CD4-positive, alpha-beta memory T cell (primary cell): ENCODE results near the gene TMEM88. TPM values are rescaled to one million over a fixed set of nuclear protein-coding genes. Genes with fewer than 3 reads are reported as not detected.

ENCODE experiments used
- CTCF ChIA-PET: fragments of 350-600 bp; sonication (Branson Sonifier 250); formaldehyde crosslinking; loops from one replicate; lab custom pipeline; 2021; ENCODE audit warnings: inconsistent platforms; ENCODE audit not compliant: partially characterized antibody; lab: Charles Lee
- POLR2A ChIA-PET: fragments of 350-600 bp; sonication (Branson Sonifier 250); formaldehyde crosslinking; loops from one replicate; lab custom pipeline; 2021; ENCODE audit not compliant: partially characterized antibody; lab: Charles Lee
- DNase-seq, 5 donors: peaks; one replicate each; pipeline versions ENCODE4 v3.0.0 to v3.0.0-alpha.2; 2020 to 2022; ENCODE audit warnings: mixed read lengths in 1 of 5
- H3K27ac ChIP-seq: one replicate; pipeline ENCODE4 v1.7.0; 2013; ENCODE audit warnings: low read depth, low read length
- H3K27me3 ChIP-seq: 2 replicates; pipeline ENCODE4 v1.7.0; 2013; ENCODE audit warnings: mild to moderate bottlenecking, low read length, moderate library complexity; ENCODE audit not compliant: insufficient read depth
- H3K36me3 ChIP-seq: 2 replicates; pipeline ENCODE4 v1.7.0; 2013; ENCODE audit warnings: mild to moderate bottlenecking, low read length, moderate library complexity; ENCODE audit not compliant: insufficient read depth
- H3K4me1 ChIP-seq: 2 replicates; pipeline ENCODE4 v1.7.0; 2013; ENCODE audit warnings: mild to moderate bottlenecking, low read length, moderate library complexity; ENCODE audit not compliant: insufficient read depth
- H3K4me3 ChIP-seq, 2 donors: one replicate each; pipeline ENCODE4 v1.7.0; 2013; ENCODE audit warnings: low read length in 2 of 2, mild to moderate bottlenecking in 1 of 2
- H3K9me3 ChIP-seq, 2 donors: one replicate each; pipeline ENCODE4 v1.7.0; 2013; ENCODE audit warnings: low read length in 2 of 2, control low read depth in 1 of 2; ENCODE audit not compliant: control insufficient read depth in 1 of 2
- H3K27ac Mint-ChIP-seq, 7 donors: one replicate each; pipeline ENCODE4 v1.8.0; 2020 to 2021; ENCODE audit warnings: mixed read lengths in 7 of 7, mild to moderate bottlenecking in 6 of 7, inconsistent platforms in 3 of 7, moderate library complexity in 3 of 7
- H3K27me3 Mint-ChIP-seq, 2 donors: one replicate each; pipeline ENCODE4 v1.8.0; 2020 to 2021; ENCODE audit warnings: mixed read lengths in 2 of 2
- H3K36me3 Mint-ChIP-seq, 2 donors: one replicate each; pipeline ENCODE4 v1.8.0; 2020 to 2021; ENCODE audit warnings: mixed read lengths in 2 of 2, inconsistent platforms in 1 of 2, mild to moderate bottlenecking in 1 of 2
- H3K4me1 Mint-ChIP-seq, 4 donors: one replicate each; pipeline ENCODE4 v1.8.0; 2020 to 2021; ENCODE audit warnings: mixed read lengths in 4 of 4, mild to moderate bottlenecking in 1 of 4
- H3K4me3 Mint-ChIP-seq, 8 donors: one replicate each; pipeline ENCODE4 v1.8.0; 2020 to 2021; ENCODE audit warnings: mixed read lengths in 8 of 8, mild to moderate bottlenecking in 7 of 8, moderate library complexity in 6 of 8, inconsistent platforms in 3 of 8
- H3K9me3 Mint-ChIP-seq, 8 donors: one replicate each; pipeline ENCODE4 v1.8.0; 2020 to 2021; ENCODE audit warnings: mixed read lengths in 8 of 8, mild to moderate bottlenecking in 5 of 8, inconsistent platforms in 3 of 8, moderate library complexity in 1 of 8
- intact Hi-C: fragments of 100-400 bp; cut with micrococcal nuclease; formaldehyde crosslinking; loops from one replicate; pipeline ENCODE4 v1.15.1; 2023
- polyA plus RNA-seq, 2 donors: library from polyadenylated mRNA; unstranded; fragments of 300-500 nt; fragmentation: Illumina TruSeq; gene quantifications; one replicate each; pipeline ENCODE4 v1.2.3, GENCODE V29; 2021
- total RNA-seq, 2 experiments: library from RNA; stranded (reverse); gene quantifications; one replicate each; pipeline ENCODE4 v1.2.3, GENCODE V29; 2021

Gene TMEM88
- total and polyA plus RNA-seq, 4 experiments from 2014 or later: 6.2 to 7.9 TPM; not detected in 2

DNA sequence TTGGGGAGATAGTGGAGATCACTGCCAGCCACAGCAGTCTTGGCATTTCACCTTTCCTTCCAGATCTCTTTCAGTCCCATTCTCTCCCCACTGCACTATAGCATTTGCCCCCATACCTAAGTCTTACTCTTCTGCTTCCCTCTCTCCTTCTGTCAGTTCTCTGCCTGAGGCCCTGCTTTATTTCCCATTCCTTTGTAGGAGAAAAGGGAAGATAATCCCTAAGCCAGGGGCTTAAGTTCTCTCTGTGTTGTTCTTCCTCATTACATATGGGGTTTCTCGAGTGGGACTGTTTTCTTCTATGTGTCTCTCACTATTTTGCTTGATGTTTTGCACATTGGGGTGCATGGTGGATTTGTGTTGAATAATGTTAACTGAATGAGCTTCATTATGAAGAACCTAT lies 14.4 kb upstream of the TMEM88 start:
- Histone ChIP-seq H3K27me3 (no peaks in the 10 kb centered on the region), H3K9me3 (no peaks in the 10 kb centered on the region), H3K27ac (peak overlapping the region; percentile 99), H3K36me3 (no peaks in the 10 kb centered on the region), H3K4me1 (peaks cover 62% of the 10 kb centered on the region), H3K4me3 (no peak overlapping the region)
- peaks cover 45 to 85% (median 62%) of the 10 kb centered on the region in 4 donors for H3K4me1 Mint-ChIP-seq
- peak overlapping the region in 7 of 8 donors; percentile 62 to 98 (median 88) for H3K4me3 Mint-ChIP-seq
- no peak for DNase-seq
- H3K36me3 Mint-ChIP-seq: peaks cover 0 to 45% of the 10 kb centered on the region in 2 donors
- peaks cover 0 to 1% (median 0%) of the 10 kb centered on the region in 8 donors for H3K9me3 Mint-ChIP-seq
- ChIA-PET POLR2A (interaction anchor here (4.3 to 4.5 kb wide), 2 partner anchors 10 to 17 kb away, joined by 23 to 45 read pairs; partner anchors contain the start of genes CYB5D1, NAA38 and TMEM88), CTCF (interaction anchor here (0.6 to 1.4 kb wide), 5 partner anchors 9 to 26 kb away, joined by 3 to 6 read pairs (median 4); no protein-coding TSS in a partner anchor)
- peak overlapping the region; percentile 99 to 100 (median 100) for H3K27ac Mint-ChIP-seq
- H3K27me3 Mint-ChIP-seq: peaks cover 0 to 3% of the 10 kb centered on the region in 2 donors
- intact Hi-C loops: loop anchor here (5.0 to 10.0 kb wide), 3 partner anchors 153 to 606 kb away; partner anchors contain the start of genes CTC1, DVL2, PFAS and PHF23

GRCh38 chr17:7840875-7841274 lies 14.0 kb upstream of the TMEM88 start:
- Histone ChIP-seq H3K27ac (peak overlapping the region; percentile 99), H3K4me1 (peaks cover 63% of the 10 kb centered on the region), H3K4me3 (peak overlapping the region in 1 of 2 donors; percentile 92), H3K36me3 (no peaks in the 10 kb centered on the region), H3K9me3 (no peaks in the 10 kb centered on the region), H3K27me3 (no peaks in the 10 kb centered on the region)
- H3K9me3 Mint-ChIP-seq: peaks cover 0 to 1% (median 0%) of the 10 kb centered on the region in 8 donors
- CTCF ChIA-PET: interaction anchor here (0.6 to 1.4 kb wide), 5 partner anchors 9 to 25 kb away, joined by 3 to 6 read pairs (median 4); no protein-coding TSS in a partner anchor
- H3K36me3 Mint-ChIP-seq: peaks cover 0 to 47% of the 10 kb centered on the region in 2 donors
- POLR2A ChIA-PET: interaction anchor here (4.3 to 13.6 kb wide), 3 partner anchors 6 to 17 kb away, joined by 23 to 238 read pairs (median 45); partner anchors contain the start of genes CYB5D1, KDM6B, NAA38 and TMEM88
- no peak for DNase-seq
- H3K27me3 Mint-ChIP-seq: peaks cover 0 to 3% of the 10 kb centered on the region in 2 donors
- peak overlapping the region; percentile 99 to 100 (median 100) for H3K27ac Mint-ChIP-seq
- intact Hi-C loops: loop anchor here (5.0 to 10.0 kb wide), 3 partner anchors 154 to 606 kb away; partner anchors contain the start of genes CTC1, DVL2, PFAS and PHF23
- H3K4me3 Mint-ChIP-seq: peak overlapping the region; percentile 79 to 98 (median 90)
- H3K4me1 Mint-ChIP-seq: peaks cover 47 to 84% (median 65%) of the 10 kb centered on the region in 4 donors

DNA sequence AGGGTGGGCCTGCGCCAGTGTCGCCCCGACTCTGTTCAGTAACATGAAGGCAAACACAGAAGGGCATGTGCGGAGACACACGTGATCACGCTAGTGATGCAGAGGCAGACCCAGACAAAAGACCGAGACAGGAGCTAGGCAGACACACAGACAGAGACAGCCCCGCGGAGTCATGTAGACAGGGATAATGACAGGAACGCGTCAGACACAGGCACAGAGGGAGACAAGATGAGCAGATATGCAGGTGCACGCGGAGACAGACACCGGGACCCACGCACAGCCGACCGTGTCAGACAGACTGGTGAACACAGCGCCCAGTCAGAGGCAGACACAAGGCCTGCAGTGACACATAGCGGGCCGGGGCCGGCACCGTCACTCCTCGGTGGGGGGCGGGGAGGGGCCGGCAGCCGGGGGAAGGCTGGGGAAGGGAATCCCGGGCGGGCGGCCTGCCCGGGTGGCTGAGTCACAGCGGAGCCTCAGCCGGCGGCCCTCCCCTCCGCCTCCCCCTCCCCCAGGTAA lies 13.4 kb upstream of the TMEM88 start:
- peaks cover 2% of the 10 kb centered on the region for H3K36me3 ChIP-seq
- peaks cover 57% of the 10 kb centered on the region for H3K4me1 ChIP-seq
- Mint-ChIP-seq H3K27me3 (peaks cover 0 to 3% of the 10 kb centered on the region in 2 donors), H3K36me3 (peaks cover 0 to 48% of the 10 kb centered on the region in 2 donors), H3K4me1 (peaks cover 44 to 78% (median 62%) of the 10 kb centered on the region in 4 donors), H3K4me3 (peak overlapping the region; percentile 92 to 99 (median 97)), H3K9me3 (peaks cover 0 to 1% (median 0%) of the 10 kb centered on the region in 8 donors), H3K27ac (peak overlapping the region; percentile 99 to 100 (median 100))
- H3K27me3 ChIP-seq: no peaks in the 10 kb centered on the region
- ChIA-PET POLR2A (interaction anchor here (0.6 to 13.6 kb wide), 8 partner anchors 7 to 385 kb away, joined by 3 to 238 read pairs (median 4); partner anchors contain the start of genes ATP1B2, CYB5D1, KDM6B and NAA38), CTCF (interaction anchor here (1.0 to 1.4 kb wide), 3 partner anchors 10 to 25 kb away, joined by 4 to 6 read pairs (median 4); no protein-coding TSS in a partner anchor)
- peak overlapping the region in 1 of 2 donors; percentile 92 for H3K4me3 ChIP-seq
- intact Hi-C loops: loop anchor here (5.0 to 10.0 kb wide), 3 partner anchors 154 to 607 kb away; partner anchors contain the start of genes CTC1, DVL2, PFAS and PHF23
- H3K27ac ChIP-seq: peak overlapping the region; percentile 99
- DNase-seq: peak in 4 of 5 donors; percentile 82 to 100 (median 82)
- H3K9me3 ChIP-seq: no peaks in the 10 kb centered on the region

DNA sequence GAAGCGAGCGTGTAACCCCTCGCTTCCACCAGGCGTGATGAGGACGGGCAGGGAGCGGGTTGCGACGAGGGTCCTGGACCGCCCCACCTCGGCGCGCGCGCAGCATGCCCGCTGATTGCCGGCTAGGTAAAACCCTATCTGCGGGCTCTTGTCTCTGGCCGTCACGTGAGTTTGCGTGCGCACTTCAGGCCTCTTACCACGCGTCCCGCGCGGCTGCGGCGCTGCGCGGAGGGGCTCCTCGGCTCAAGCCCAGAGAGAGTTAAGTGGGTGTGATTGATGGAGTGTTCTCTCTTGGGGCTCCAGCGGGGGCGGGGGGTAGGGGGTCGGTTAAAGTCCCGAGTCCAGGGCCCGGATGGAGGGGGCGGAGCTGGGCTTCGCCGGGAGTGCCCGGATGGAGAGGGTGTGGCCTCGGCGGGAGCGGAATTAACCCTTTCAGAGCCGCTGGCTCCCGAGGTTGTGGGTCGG lies 12.9 kb upstream of the TMEM88 start:
- Histone ChIP-seq H3K9me3 (no peaks in the 10 kb centered on the region), H3K27me3 (no peaks in the 10 kb centered on the region), H3K4me3 (peak overlapping the region; percentile 86 to 92), H3K36me3 (peaks cover 3% of the 10 kb centered on the region), H3K27ac (peak overlapping the region; percentile 99), H3K4me1 (peaks cover 52% of the 10 kb centered on the region)
- ChIA-PET POLR2A (interaction anchor here (0.6 to 13.6 kb wide), 11 partner anchors 7 to 386 kb away, joined by 3 to 238 read pairs (median 4); partner anchors contain the start of genes ATP1B2, CYB5D1, KDM6B and NAA38), CTCF (interaction anchor here (1.0 to 2.2 kb wide), 2 partner anchors 8 to 19 kb away, joined by 4 to 13 read pairs; partner anchors contain the start of gene KDM6B)
- H3K9me3 Mint-ChIP-seq: peaks cover 0 to 1% (median 0%) of the 10 kb centered on the region in 8 donors
- H3K27me3 Mint-ChIP-seq: peaks cover 0 to 3% of the 10 kb centered on the region in 2 donors
- peak overlapping the region; percentile 92 to 99 (median 97) for H3K4me3 Mint-ChIP-seq
- intact Hi-C loops: loop anchor here (1.0 to 10.0 kb wide), 6 partner anchors 8 to 607 kb away; partner anchors contain the start of genes CTC1, DVL2, KDM6B and NAA38
- H3K36me3 Mint-ChIP-seq: peaks cover 0 to 52% of the 10 kb centered on the region in 2 donors
- H3K27ac Mint-ChIP-seq: peak overlapping the region; percentile 99 to 100 (median 100)
- H3K4me1 Mint-ChIP-seq: peaks cover 39 to 73% (median 57%) of the 10 kb centered on the region in 4 donors
- DNase-seq: peak in 3 of 5 donors; percentile 82 to 86 (median 85)

DNA sequence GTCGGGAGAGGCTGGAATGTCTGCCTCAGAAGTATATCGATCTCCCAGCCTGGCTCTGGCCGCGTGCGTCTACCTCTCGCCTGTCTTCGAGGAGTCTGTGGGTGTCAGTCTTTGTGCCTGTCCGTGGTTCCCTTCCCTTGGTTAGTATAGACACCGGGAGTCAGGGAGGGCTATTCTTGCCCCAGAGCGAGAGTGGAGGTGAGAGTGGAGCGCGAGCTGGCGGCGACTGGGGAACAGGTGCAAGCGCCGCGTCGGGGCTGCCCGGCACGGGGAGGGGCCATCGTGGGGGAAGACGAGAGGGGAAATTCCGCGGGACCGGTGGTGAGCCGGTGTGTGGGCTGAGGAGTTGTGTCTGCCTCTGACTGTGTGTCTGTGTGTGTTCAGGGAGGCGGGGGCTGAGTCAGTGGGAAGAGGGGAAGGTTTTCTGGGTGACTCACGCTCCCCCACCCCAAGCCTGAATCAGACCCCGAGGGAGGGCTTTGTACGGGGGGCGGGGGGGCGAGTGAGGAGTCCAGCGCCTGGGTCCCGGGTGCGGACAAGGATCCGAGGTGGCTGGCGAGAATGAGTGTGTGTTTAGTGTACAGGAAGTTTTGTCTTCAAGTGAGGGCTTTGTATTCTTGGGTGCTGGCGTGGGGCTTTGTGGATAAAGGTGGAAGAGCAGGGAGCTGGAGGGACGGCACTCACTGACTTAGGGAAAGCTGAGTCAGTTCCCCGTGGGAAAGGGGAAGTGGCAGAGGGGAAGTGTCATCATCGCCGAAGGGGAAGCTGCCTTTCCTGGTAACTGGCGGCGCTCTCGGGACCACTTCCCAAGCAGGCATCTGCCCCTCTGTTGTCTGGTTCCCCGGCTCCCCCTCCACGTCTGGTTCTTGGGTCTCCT lies 12.2 kb upstream of the TMEM88 start:
- CTCF ChIA-PET: interaction anchor here (1.0 to 2.2 kb wide), 2 partner anchors 9 to 20 kb away, joined by 4 to 13 read pairs; partner anchors contain the start of gene KDM6B
- peaks cover 46% of the 10 kb centered on the region for H3K4me1 ChIP-seq
- Mint-ChIP-seq H3K36me3 (peaks cover 0 to 57% of the 10 kb centered on the region in 2 donors), H3K27me3 (peaks cover 0 to 3% of the 10 kb centered on the region in 2 donors), H3K4me1 (peaks cover 32 to 67% (median 50%) of the 10 kb centered on the region in 4 donors), H3K27ac (peak overlapping the region; percentile 99 to 100 (median 100)), H3K4me3 (peak overlapping the region; percentile 92 to 99 (median 97)), H3K9me3 (peaks cover 0 to 1% (median 0%) of the 10 kb centered on the region in 8 donors)
- no peaks in the 10 kb centered on the region for H3K27me3 ChIP-seq
- peaks cover 3% of the 10 kb centered on the region for H3K36me3 ChIP-seq
- H3K27ac ChIP-seq: peak overlapping the region; percentile 99
- peak; percentile 94 to 99 (median 95) for DNase-seq
- H3K9me3 ChIP-seq: no peaks in the 10 kb centered on the region
- POLR2A ChIA-PET: interaction anchor here (0.6 to 13.6 kb wide), 15 partner anchors 8 to 387 kb away, joined by 3 to 238 read pairs (median 4); partner anchors contain the start of genes ATP1B2, CYB5D1, KDM6B and NAA38
- intact Hi-C loops: loop anchor here (1.0 to 10.0 kb wide), 7 partner anchors 8 to 608 kb away; partner anchors contain the start of genes CTC1, DVL2, KDM6B and NAA38
- peak overlapping the region; percentile 86 to 92 for H3K4me3 ChIP-seq

- Mint-ChIP-seq H3K4me1 (peaks cover 30 to 63% (median 47%) of the 10 kb centered on the region in 4 donors), H3K36me3 (peaks cover under 1 to 58% of the 10 kb centered on the region in 2 donors), H3K27me3 (peaks cover 0 to 3% of the 10 kb centered on the region in 2 donors), H3K27ac (peak overlapping the region; percentile 99 to 100 (median 100)), H3K9me3 (peaks cover 0 to 1% (median 0%) of the 10 kb centered on the region in 8 donors), H3K4me3 (peak overlapping the region; percentile 92 to 99 (median 97))
- peak overlapping the region; percentile 99 for H3K27ac ChIP-seq
- CTCF ChIA-PET: interaction anchor here (2.2 kb wide), 1 partner anchor 9 kb away, joined by 13 read pairs; the partner anchor contains the start of gene KDM6B
- no peaks in the 10 kb centered on the region for H3K27me3 ChIP-seq
- peak in 1 of 5 donors; percentile 81 for DNase-seq
- H3K36me3 ChIP-seq: peaks cover 5% of the 10 kb centered on the region
- intact Hi-C loops: loop anchor here (1.0 to 10.0 kb wide), 5 partner anchors 8 to 608 kb away; partner anchors contain the start of genes CTC1, DVL2, PFAS and PHF23
- POLR2A ChIA-PET: interaction anchor here (0.7 to 13.6 kb wide), 8 partner anchors 8 to 276 kb away, joined by 3 to 238 read pairs (median 10); partner anchors contain the start of genes CYB5D1, KDM6B, NAA38 and RNF227
- H3K4me1 ChIP-seq: peaks cover 42% of the 10 kb centered on the region
- H3K9me3 ChIP-seq: no peaks in the 10 kb centered on the region
- H3K4me3 ChIP-seq: peak overlapping the region; percentile 86 to 92
Observed at GRCh38 chr17:7843257-7843535, 11.7 kb upstream of the TMEM88 start.
